GM21717 (cell line): Measurements from ENCODE around the gene NAP1L5.

ENCODE experiments used
- ATAC-seq: cut with Tn5 transposase; IDR thresholded peaks from one replicate; pipeline ENCODE4 v1.9.1; 2021; ENCODE audit warnings: mild to moderate bottlenecking, moderate library complexity; ENCODE audit not compliant: unreplicated experiment

The NAP1L5 gene

GRCh38 chr4:88722828-88723227 is 25.2 kb upstream of the NAP1L5 start:
- ATAC-seq: no peak

GRCh38 chr4:88722276-88722780 is 24.7 kb upstream of the NAP1L5 start:
- ATAC-seq: no peak

DNA sequence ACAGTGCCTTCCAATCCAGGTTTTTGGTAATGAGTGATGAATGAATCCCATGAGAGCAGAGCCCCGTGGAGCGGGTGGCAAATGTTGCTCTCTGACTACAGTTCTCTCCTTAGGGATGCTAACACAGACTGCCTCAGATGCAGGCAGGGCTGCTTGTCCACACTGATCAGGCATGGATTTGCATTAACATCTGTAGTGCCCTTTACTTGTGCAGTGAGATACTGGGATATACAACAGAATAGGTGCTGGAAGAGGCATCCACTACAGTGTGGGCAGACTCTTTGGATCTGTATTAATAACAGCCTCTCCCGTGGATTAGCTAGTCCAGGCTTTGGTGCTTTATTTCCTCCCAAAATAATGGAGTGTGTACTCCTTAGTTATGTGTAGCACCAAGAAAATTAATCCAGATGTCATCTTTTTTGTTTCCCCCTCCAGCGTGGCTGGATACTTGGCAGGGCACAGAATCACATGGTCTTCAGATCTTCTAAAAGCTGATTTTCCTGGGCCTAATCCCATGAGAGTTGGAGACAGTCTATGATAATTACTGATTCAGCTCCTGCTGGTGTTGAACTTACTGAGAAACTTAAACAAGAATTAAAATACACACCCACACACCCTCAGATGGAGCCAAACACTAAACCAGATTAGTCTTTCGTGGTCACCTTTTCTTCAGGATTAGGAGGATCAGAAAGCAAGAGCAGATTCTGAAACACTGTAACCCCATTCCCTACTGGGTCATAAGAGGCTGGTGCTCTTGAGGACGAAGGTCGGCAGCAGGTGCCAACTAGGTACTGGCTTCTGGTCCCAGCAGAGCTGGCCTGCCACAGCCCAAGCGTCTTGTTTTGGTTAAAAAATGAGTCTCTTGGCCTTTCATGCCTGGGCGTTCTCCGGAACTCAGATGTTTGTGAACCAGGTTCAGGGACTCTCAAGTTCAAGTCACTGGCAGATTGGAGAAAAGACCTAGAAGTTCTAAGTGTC is 23.1 kb upstream of the NAP1L5 start:
- no peak for ATAC-seq

DNA sequence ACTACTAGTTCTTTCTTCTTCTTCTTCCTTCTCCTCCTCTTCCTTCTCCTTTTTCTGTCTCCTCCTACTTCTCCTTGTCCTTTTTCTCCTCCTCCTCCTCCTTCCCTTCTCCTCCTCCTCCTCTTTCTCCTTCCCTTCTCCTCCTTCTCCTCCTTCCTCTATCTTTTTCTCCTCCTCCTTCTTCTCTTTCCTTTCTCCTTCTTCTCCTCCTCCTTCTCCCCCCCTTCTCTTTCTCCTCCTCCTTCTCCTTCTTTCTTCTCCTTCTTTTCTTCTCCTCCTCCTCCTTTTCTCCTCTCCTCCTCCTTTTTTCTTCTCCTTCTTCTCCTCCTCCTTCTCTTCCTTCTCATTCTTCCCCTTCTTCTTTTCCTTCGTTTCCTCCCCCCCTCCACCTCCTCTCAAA is 21.8 kb upstream of the NAP1L5 start:
- no peak for ATAC-seq

- ATAC-seq: no peak
These were observed 20.5 kb upstream of the NAP1L5 start for GRCh38 chr4:88718098-88718497.

GRCh38 chr4:88713782-88714181 is 16.2 kb upstream of the NAP1L5 start:
- ATAC-seq: no peak

DNA sequence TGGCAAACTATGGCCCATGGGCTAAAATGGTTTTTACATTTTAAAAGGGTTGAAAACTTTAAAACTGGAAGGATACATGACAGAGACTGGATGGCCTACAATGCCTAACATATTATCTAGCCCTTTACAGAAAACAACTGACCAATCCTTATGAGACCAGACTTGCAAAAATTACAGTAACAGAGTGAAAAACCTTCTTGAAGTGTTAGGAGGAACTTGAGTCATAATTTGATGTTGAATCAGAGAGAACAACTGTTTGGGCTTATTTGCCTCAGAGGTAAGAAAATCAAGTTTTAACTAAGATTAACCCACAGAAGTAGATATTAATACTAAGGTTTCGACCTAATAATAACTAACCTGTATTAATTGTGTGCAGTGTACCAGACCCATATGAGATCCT is 12.4 kb upstream of the NAP1L5 start:
- no peak for ATAC-seq

DNA sequence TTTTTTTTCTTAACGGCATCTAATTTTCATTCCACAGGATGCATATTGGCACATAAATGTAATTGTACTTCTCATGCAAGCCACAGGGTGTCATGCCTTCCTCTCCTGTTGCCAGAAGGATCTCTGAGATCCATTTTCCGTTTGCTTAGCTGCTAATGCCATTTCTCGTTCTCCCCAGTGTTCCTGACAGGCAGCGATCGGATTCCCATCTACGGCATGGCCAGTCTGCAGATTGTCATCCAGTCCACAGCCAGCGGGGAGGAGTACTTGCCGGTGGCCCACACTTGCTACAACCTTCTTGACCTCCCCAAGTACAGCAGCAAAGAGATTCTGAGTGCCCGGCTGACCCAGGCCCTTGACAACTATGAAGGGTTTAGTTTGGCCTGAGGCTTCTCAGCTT is 8.9 kb upstream of the NAP1L5 start:
- no peak for ATAC-seq

- ATAC-seq: no peak
These were observed 8.3 kb upstream of the NAP1L5 start for GRCh38 chr4:88705805-88706492.

DNA sequence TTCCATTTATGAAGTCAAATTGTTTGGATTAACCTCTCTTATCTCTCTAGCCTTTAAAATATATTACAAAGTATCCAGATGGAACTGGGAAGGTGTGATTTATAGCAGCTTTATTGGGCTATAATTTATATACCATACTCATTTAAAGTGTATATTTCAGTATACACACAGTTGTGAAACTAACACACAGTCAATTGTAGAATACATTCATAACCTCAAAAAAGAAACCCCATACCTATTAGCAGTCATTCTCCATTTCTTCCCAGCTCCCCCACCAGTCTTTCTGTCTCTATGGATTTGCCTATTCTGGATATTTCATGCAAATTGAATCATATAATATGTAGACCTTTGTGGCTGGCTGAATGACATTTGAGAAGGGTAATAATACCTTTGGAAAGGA is 7.6 kb upstream of the NAP1L5 start:
- ATAC-seq: no peak

- ATAC-seq: no peak
These were observed 5.2 kb upstream of the NAP1L5 start for GRCh38 chr4:88702782-88703181.

DNA sequence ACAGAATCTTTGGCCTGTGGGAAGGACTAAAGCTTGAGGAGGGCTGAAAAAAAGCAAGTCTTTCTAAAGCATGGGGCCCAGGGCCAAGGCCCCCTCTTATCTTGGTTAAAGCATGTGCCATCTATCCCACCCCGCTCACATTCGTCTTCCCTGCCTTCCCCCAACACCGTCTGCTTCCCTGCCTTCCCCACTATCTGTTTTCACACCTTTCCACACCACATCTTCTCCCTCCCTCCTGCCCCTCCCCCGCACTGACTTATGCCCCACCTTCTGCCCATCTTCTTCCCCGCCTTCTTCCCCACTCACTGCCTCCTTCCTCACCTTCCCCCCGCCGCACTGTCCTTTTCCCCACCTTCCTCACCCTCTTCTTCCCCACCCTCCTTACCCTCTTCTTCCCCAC is 890 bp upstream of the NAP1L5 start:
- no peak for ATAC-seq

GRCh38 chr4:88697141-88697540 is 488 bp downstream of the NAP1L5 start:
- ATAC-seq: no peak

DNA sequence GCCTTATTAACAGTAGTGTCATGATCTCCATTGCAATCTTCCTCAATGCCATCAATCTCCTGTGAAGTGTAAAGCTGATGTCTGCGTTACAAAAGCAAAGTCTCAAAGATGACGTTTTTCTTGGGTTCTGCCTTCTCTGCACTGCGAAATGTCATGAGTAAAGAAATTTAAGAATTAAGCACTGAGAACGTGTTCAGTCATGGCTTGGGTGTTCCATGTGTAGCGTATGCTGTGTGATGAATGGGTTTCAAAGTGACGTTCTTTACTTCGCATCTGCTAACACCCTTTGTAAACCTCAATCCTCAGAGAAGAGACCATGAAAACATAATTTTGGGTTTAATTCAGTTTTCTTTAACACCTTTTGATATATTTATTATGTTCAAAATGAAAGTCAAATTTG is 999 bp downstream of the NAP1L5 start:
- no peak for ATAC-seq

- ATAC-seq: no peak
These were observed 3.8 kb downstream of the NAP1L5 start for GRCh38 chr4:88693792-88694191.

- no peak for ATAC-seq
These were observed 7.3 kb downstream of the NAP1L5 start for GRCh38 chr4:88690355-88690754.

DNA sequence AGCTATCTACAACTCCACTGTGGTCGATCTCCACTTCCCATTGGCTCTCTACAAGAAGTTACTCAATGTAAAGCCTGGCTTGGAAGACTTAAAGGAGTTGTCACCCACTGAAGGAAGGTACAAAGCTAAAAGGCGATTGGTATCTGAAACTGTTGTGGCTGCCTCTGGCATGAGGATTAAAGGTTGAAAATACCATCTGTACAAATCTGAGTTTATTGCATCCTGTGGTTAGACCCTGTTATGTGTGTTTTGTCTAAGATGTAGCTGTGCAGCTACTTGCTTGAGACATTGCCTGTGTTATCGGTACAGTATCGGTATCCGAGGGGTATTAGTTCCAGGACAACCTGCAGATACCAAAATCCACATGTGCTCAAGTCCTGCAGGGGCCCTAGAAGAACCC is 16.4 kb downstream of the NAP1L5 start:
- no peak for ATAC-seq

DNA sequence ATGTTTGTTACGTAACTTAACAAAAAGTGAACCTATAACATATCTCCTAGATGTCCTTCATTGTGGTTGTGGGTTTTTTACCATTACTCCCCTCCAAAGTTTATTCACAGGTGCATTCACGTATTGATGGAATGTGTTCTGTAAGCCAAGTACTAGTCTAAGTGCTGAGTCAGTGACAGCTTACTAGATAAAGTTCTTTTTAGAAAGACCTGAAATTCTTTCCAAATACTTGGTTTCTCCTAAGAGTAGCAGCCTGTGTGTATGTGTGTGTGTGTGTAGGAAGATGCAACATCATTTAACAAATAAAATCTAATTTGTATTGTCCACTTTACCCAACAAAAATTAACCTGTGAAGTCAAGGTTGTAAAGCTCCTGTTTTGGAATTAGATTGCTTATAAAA is 22.1 kb downstream of the NAP1L5 start:
- ATAC-seq: no peak

DNA sequence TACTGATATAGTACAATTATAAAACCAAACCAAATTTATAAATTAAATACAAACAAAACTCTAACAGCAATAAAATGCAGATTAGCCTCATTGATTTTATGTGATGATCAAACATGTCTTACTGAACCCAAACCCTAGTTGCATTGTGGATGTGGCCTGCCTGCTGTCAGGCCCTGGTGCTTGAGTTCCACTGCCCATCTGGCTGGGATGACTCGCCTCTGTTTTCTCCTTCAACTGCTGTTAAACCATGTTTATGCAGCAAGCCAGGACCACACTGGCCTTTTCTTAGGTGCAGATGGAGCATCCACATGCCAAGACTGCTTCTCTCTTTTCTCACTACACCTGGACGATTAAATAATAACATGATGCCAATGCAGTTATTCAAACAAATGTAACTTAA is 22.6 kb downstream of the NAP1L5 start:
- ATAC-seq: no peak

- no peak for ATAC-seq
These were observed 23.1 kb downstream of the NAP1L5 start for GRCh38 chr4:88674565-88674964.

DNA sequence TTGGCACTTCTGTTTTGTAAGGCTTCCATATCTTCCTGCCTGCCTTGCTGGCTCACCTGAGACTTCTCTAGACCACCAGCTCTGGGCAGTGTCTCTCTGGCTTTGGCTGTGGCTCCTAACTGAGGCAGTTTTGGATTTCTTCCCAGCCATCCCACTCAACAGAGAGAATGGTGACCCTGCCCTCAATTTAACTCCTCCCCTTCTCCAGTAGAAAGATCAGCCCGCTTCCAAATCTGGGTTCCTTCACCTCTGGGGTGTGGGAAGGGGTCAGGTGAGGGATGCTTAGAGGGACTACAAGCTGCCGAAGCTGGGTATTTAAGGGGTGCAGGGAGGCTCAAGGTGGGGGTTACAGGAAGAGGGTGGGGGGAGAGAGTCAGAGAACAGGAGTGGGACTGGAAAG is 23.7 kb downstream of the NAP1L5 start:
- no peak for ATAC-seq

GRCh38 chr4:88672987-88673386 is 24.6 kb downstream of the NAP1L5 start:
- peak; percentile 50 for ATAC-seq
